Stimulated activated CD4-positive, alpha-beta T cell treated with anti-CD3 and anti-CD28 coated beads, Interleukin-1b, Interleukin-23, amount 100 ng/mL, for 24 hours (primary cell): Measurements from ENCODE around the gene AMHR2.
A peak's percentile ranks its signal among the peaks of the same experiment; 100 is the strongest.
"Not testable (repeated sequence)": the region's sequence is repeated elsewhere in the genome, so short reads cannot be mapped to it uniquely, and the experiment has no call there.

Experiments
- DNase-seq, 4 experiments: peaks; one replicate each; pipeline ENCODE4 v3.0.0-alpha.2; 2020; ENCODE audit warnings: low read depth in 4 of 4, low spot score in 1 of 4

The AMHR2 gene

DNA sequence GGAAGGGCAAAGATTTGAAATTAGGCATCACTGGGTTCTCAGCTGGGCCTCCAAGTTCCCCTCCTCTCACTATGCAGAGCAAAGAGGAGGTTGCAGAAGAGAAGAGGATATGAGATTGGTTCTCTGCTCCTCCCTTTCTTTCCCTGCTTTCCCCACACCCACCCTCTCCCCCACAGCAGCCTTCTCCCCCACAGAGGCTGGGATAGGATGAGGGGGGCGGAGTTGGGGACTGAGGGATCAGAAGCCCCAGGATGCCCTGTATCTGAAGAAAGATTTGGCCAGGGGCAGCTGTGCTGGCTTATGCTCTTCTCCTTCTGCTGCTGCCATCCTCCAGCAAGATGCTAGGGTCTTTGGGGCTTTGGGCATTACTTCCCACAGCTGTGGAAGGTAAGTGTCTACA is at the start of gene AMHR2:
Gene AMHR2, plus strand, starts transcription at position 259 of the 400 bp plus-strand sequence. Its CDS starts 80 bp downstream, at position 339.
- DNase-seq, result no peak

DNA sequence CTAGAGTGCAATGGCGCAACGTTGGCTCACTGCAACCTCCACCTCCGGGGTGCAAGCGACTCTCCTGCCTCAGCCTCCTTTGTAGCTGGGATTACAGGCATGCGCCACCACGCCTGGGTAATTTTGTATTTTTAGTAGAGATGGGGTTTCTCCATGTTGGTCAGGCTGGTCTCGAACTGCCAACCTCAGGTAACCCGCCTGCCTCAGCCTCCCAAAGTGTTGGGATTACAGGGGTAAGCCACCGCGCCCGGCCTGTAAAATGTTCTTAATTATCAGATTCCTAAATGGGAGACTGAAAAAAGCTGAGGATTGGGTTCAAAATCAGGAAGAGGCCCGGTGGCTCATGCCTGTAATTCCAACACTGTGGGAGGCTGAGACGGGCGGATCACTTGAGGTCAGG is 49.4 kb upstream of the AMHR2 start:
- not testable (repeated sequence) for DNase-seq

DNA sequence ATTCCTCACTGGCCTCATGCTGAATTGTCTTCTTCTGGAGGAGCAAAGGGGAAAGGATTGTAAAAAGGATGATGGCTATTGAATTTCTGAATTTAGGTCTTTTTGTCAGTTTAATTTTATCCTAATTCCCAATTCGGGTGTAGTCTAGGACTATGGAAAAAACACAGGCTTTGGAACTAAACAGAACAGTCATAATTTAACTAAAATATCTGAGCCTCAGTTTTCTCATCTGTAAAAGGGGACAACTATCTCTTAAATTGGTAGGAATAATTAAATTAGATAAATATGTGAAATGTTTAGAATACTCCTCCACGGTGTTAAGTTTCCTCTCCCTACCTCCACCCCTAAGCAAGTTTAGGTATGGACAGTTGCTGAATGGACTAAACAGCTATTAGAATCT is 46.9 kb upstream of the AMHR2 start:
- DNase-seq, result no peak

DNA sequence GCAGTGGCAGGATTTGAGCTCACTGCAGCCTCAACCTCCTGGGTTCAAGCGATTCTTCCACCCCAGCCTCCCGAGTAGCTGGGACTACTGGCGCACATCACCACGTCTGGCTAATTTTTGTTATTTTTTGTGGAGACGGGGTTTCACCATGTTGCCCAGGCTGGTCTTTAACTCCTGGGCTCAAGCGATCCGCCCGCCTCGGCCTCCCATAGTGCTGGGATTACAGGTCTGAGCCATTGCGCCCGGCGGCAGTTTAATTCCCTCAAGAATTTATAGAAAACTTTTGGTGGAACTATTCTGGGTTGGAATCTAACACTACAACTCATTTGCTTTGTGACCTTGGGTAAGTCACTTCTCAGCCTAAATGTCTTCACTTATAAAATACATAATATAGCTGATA is 45.4 kb upstream of the AMHR2 start:
- DNase-seq, result no peak

DNA sequence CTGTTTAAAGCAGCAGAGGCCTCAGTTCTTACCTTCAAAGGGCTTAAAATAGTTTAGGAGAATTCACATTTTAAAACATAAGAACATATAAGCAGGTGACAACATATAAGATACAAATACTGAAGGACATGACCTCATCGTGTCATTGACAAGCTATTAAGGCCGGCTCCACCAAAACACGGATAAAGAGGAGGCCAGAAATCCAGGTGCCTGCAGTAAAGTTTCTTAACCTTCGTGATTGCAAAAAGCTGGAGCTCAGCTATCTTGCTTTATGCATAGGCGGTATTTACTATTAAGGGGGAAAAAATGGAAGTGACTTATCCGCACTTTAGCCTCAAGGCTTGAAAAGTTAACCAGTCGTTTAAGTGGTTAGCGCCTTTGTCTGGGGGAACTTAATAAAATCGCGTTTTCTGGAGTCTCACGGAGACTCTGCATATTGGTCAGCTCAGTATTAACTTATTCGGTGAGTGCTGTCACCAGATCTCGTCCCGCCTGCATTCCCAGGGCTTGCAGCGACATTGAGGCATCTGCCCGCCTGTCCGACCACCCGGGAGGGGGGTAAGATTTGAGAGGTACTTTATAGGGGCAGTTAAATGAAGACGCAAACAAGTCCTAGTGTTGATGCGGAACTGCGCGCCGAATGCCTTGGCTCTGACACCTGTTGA is 44.8 kb upstream of the AMHR2 start:
- DNase-seq, result no peak

DNA sequence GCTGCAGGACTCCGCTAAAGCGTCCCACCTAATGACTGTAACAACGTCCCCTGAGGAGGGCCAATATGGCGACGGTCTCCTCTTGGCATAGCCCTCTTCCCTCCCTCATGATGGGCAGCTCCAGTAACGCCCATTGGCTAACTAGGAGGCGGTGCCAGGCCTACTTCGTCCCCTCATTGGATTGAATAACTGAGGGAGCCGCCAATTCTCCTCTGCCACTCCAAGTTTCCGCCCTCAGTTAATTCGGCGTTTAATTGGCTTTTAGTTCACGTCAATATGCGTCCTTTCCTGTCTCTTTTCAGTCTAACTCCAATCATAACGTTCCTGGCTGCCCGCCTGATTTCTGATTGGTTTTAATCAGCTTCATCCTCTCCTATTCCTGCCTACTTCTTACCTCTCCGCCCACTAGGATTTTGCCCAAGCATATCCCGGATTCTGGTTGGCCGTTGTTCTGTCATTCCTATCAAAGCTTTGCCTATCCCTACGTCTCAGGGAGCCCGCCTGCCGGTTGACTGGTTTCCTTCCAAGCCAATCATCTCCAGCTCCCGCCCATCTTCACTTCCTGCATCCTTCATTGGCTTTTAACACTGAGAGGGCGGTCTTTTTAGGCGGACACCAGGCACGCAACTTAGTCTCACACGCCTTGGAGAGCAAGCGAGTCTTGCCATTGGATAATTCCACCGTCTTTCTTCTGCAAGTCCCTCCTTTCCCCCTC is 44.1 kb upstream of the AMHR2 start:
- DNase-seq, result peak; percentile 61 to 98 (median 87)

DNA sequence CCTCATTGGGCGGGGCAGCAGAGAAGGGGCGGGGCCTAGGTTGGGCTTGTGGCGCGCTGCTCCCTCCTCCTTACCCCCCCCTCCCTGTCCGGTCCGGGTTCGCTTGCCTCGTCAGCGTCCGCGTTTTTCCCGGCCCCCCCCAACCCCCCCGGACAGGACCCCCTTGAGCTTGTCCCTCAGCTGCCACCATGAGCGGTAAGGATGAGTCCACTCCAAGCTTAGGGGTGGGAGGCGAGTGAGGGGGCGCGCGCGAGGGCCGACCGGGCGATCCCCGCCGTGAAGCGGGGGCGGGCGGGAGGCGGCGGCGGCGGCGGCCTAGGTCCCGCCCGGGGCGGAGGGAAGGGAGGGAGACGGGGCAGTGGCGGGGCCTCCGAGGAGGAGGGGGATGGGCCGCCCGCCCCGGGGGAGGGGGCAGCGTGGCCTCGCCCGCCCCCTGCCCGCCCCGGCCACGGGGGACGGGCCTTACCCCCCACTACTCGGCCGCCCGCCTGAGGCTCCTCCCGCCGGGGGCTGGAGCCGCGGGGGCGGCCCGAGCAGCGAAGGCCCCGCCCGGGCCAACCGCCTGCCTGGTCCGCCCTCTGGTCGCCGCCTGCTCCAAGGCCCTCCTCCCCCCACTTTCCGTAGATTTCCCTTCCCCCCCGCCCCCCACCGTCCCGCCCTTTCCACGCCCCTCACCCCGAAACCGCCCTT is 43.4 kb upstream of the AMHR2 start, which contains the start of gene SP1:
Gene SP1, plus strand, starts transcription at position 73 of the 690 bp plus-strand sequence. Its CDS starts 116 bp downstream, at position 189.
- DNase-seq, result peak; percentile 76 to 98 (median 90)

DNA sequence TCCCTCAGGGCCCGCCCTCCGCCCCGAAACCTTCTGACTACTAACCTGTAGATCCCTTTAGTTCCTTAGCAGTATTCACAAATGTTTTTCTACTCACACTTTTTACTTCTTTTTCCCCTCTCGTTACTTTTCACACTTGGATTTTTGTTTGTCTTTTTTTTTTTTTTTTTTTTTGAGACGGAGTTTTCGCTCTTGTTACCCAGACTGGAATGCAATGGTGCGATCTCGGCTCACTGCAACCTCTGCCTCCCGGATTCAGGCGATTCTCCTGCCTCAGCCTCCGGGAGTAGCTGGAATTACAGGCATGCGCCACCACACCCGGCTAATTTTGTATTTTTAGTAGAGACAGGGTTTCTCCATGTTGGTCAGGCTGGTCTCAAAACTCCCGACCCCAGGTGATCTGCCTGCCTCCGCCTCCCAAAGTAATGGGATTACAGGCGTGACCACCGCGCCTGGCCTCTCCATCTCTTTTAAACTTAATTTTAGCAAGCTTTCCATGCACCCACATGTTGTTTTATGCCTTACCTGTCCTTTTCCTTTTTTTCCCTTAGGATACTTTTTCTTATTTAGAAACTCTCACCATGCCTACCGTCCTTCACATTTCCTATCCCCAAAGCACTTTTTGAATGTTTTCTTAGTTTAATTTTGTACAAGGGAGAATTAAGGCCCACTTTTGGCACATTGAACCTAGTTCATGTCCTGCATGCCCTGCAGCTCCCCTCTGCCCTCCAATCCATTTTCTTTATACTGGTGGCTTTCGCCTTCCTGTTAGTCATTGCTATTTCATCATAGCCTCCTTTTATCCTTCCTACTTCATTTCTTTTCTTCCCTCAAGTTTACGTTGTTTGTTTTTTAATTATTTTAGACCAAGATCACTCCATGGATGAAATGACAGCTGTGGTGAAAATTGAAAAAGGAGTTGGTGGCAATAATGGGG is 42.6 kb upstream of the AMHR2 start:
- DNase-seq, result no peak

DNA sequence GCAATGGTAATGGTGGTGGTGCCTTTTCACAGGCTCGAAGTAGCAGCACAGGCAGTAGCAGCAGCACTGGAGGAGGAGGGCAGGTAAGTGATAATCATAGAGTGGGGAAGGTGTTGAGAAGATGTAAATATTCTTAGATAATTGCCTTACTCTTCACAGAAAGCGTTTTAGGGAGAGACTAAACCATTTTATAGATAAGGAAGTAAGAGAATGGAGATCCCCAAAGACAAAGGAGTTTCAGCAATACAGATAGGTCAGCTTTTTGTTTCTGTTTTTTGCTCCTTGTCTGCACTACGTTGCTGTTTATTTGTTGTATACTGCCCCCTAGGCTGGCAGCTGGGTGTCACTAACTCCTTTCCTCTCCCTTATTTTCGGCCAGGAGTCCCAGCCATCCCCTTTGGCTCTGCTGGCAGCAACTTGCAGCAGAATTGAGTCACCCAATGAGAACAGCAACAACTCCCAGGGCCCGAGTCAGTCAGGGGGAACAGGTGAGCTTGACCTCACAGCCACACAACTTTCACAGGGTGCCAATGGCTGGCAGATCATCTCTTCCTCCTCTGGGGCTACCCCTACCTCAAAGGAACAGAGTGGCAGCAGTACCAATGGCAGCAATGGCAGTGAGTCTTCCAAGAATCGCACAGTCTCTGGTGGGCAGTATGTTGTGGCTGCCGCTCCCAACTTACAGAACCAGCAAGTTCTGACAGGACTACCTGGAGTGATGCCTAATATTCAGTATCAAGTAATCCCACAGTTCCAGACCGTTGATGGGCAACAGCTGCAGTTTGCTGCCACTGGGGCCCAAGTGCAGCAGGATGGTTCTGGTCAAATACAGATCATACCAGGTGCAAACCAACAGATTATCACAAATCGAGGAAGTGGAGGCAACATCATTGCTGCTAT is 41.7 kb upstream of the AMHR2 start:
- DNase-seq, result no peak

DNA sequence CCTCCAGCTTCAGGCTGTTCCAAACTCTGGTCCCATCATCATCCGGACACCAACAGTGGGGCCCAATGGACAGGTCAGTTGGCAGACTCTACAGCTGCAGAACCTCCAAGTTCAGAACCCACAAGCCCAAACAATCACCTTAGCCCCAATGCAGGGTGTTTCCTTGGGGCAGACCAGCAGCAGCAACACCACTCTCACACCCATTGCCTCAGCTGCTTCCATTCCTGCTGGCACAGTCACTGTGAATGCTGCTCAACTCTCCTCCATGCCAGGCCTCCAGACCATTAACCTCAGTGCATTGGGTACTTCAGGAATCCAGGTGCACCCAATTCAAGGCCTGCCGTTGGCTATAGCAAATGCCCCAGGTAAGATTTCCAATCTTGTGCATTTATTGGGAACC is 40.4 kb upstream of the AMHR2 start:
- no peak for DNase-seq

DNA sequence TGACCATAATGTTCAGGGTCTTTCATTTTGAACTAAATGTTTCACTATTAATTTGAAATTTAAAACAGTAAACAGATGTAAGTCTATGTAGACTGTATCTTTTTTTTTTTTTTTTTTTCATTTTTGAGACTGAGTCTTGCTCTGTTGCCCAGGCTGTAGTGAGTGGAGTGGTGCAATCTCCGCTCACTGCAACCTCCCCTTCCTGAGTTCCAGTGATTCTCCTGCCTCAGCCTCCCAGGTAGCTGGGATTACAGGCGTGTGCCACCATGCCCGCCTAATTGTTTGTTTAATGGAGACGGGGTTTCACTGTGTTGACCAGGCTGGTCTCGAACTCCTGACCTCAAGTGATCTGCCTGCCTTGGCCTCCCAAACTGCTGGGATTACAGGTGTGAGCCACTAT is 37.3 kb upstream of the AMHR2 start:
- not testable (repeated sequence) for DNase-seq

DNA sequence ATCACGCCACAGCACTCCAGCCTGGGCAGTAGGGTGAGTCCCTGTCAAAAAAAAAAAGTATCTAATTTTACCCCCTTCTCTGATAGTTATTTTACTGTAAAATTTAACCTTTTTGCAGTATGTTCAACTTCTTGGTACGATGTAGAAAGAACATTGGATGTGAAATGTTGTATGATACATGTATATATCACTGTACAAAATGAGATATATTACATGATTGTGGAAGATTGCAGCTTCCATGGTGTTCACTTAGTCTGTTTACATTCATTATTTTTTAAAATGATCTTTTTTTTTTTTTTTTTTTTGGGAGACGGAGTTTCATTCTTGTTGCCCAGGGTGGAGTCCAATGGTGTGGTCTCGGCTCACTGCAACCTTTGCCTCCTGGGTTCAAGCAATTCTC is 34.7 kb upstream of the AMHR2 start:
- no peak for DNase-seq

DNA sequence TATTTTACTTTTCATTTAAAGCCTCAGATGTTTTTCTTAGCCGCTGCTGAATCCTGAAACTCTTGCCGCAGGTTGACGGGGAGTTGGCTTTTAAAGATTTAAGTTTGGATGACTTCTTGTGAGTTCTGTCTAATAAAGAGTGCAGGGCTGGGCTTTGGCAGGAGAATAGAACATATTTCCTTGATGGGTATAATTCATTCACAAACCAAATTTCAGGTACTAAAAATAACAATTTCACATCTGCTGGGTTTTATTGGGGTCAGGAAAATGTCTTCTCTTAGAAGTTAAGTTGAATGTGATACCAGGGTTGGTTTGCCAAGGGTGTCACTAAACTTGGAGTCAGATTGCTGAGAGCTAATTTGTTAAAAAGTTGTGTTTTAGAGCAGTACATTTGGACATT is 34.0 kb upstream of the AMHR2 start:
- DNase-seq, result no peak

DNA sequence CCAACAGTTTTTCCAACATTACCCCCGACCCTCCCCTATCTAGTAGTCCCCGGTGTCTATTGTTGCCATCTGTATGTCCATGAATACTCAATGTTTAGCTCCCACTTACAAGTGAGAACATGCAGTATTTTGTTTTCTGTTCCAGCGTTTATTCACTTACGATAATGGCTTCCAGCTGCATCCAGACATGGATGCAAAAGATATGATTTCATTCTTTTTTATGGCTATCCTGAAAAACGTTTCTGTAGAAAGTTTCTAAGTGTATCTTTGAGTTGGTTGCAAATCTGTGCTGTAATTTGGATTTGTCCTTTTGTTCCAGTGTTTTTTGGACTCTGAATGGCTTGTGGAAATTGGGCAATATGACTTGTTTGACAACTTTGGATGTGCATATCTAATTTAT is 31.9 kb upstream of the AMHR2 start:
- DNase-seq, result no peak

DNA sequence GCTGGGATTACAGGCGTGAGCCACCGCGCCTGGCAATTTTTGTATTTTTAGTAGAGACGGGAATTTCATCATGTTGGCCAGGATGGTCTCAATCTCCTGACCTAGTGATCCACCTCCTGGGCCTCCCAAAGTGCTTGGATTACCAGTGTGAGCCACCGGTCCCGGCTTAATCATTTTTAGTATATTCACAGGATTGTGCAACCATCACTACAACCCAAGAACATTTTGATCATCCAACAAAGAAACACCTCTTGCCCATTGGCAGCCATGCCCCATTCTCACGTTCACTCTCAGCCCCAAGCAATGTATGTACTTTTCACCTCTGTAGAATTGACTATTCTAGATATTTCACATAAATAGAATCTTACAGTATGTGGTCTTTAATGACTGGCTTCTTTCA is 23.8 kb upstream of the AMHR2 start:
- DNase-seq, result no peak

DNA sequence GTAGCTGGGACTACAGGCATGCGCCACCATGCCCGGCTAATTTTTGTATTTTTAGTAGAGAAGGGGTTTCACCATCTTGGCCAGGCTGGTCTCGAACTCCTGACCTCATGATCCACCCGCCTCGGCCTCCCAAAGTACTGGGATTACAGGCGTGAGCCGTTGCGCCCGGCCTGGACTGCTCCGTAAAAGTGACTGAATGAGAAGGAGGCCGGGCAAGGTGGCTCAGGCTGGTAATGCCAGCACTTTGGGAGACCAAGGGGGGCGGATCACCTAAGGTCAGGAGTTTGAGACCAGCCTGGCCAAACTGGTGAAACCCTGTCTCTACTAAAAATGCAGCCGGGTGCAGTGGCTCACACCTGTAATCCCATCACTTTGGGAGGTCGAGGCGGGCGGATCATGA is 21.3 kb upstream of the AMHR2 start:
- not testable (repeated sequence) for DNase-seq

DNA sequence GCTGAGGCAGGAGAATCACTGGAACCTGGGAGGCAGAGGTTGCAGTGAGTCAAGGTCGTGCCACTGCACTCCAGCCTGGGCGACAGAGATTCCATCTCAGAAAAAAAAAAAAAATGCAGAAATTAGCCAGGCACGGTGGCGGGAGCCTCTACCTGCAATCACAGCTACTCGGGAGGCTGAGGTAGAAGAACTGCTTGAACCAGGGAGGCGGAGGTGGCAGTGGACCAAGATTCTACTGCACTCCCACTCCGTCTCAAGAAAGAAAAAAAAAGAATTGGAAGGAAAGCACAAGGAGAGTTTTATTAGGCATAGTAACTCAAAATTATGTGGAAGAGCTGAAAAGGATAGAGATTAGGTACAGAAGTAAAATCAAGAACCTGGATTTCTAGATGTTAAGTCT is 20.8 kb upstream of the AMHR2 start:
- DNase-seq, result no peak

DNA sequence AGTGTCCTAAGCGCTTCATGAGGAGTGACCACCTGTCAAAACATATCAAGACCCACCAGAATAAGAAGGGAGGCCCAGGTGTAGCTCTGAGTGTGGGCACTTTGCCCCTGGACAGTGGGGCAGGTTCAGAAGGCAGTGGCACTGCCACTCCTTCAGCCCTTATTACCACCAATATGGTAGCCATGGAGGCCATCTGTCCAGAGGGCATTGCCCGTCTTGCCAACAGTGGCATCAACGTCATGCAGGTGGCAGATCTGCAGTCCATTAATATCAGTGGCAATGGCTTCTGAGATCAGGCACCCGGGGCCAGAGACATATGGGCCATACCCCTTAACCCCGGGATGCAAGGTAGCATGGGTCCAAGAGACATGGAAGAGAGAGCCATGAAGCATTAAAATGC is 12.7 kb upstream of the AMHR2 start:
- no peak for DNase-seq

DNA sequence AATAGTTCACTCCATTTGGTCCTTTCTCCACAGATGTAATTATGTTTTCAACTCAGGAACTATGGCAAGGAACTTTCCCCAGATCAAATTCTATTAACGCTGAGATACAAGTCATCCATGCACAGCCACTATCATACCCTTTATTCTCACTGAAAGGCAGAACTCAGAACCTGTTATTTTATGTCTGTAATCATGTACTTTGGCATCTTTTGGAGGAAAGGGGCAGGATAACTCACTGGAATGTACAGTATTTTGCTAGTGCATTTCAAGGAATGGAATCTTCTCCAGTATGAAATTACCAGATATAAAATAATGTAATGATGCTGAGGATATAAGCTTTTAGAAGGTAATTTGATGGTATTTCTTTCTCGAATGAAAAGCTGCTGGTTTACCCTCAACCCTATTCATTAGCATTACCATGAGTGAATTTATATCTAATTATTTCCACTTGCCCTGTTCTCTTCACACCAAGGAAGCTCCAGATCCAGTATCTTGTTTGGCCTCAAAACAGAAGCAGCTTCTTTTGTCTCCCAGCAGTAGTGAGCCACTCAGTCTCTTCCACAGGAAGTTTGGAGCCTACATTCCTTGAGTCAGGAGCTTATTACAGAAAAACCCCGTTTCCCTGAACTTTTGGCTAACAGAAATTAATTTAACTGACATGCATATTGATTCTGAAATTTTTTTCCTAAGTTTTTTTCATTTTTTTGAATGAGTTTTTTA is 10.0 kb upstream of the AMHR2 start:
- DNase-seq, result no peak
